ES-I3 (cell line): ENCODE measurements around the gene DAPK1.

Source experiments
- H3K36me3 ChIP-seq: 2 replicates; pipeline ENCODE4 v1.6.1; 2013; ENCODE audit warnings: mild to moderate bottlenecking, low read length, control low read depth, moderate library complexity; ENCODE audit not compliant: insufficient read depth
- H3K4me1 ChIP-seq: 2 replicates; pipeline ENCODE4 v1.6.1; 2013; ENCODE audit warnings: mild to moderate bottlenecking, control low read depth, low read length; ENCODE audit not compliant: insufficient read depth
- H3K9ac ChIP-seq: 2 replicates; pipeline ENCODE4 v1.6.1; 2013; ENCODE audit warnings: low read depth, mild to moderate bottlenecking, low read length, moderate library complexity
- H3K9me3 ChIP-seq: 2 replicates; pipeline ENCODE4 v1.6.1; 2013; ENCODE audit warnings: mild to moderate bottlenecking, low read length, moderate library complexity; ENCODE audit not compliant: control insufficient read depth, insufficient read depth

Gene DAPK1

GRCh38 chr9:87599901-87600610 lies 102.4 kb downstream of the DAPK1 start:
- H3K4me1 ChIP-seq = peaks cover 15% of the 10 kb centered on the region
- no peak overlapping the region for H3K9ac ChIP-seq
- no peaks in the 10 kb centered on the region for H3K36me3 ChIP-seq
- no peaks in the 10 kb centered on the region for H3K9me3 ChIP-seq

GRCh38 chr9:87601176-87601575 lies 103.5 kb downstream of the DAPK1 start:
- Histone ChIP-seq H3K36me3 (no peaks in the 10 kb centered on the region), H3K9ac (no peak overlapping the region), H3K9me3 (no peaks in the 10 kb centered on the region), H3K4me1 (peaks cover 15% of the 10 kb centered on the region)

GRCh38 chr9:87601595-87601994 lies 103.9 kb downstream of the DAPK1 start:
- Histone ChIP-seq H3K9me3 (no peaks in the 10 kb centered on the region), H3K4me1 (peaks cover 15% of the 10 kb centered on the region), H3K9ac (no peak overlapping the region), H3K36me3 (no peaks in the 10 kb centered on the region)

GRCh38 chr9:87602933-87603643 lies 105.4 kb downstream of the DAPK1 start:
- peaks cover 3% of the 10 kb centered on the region; the same call in 1 of the 2 replicates for H3K36me3 ChIP-seq
- H3K9me3 ChIP-seq = no peaks in the 10 kb centered on the region
- H3K4me1 ChIP-seq = peaks cover 15% of the 10 kb centered on the region
- H3K9ac ChIP-seq = no peak overlapping the region

- Histone ChIP-seq H3K36me3 (peaks cover 5% of the 10 kb centered on the region; the same call in 1 of the 2 replicates), H3K9ac (no peak overlapping the region), H3K4me1 (peaks cover 23% of the 10 kb centered on the region), H3K9me3 (no peaks in the 10 kb centered on the region)
Measured at GRCh38 chr9:87603854-87604490, 106.3 kb downstream of the DAPK1 start.

GRCh38 chr9:87604886-87605588 lies 107.4 kb downstream of the DAPK1 start:
- Histone ChIP-seq H3K9me3 (no peaks in the 10 kb centered on the region), H3K9ac (no peak overlapping the region), H3K4me1 (peaks cover 19% of the 10 kb centered on the region), H3K36me3 (peaks cover 5% of the 10 kb centered on the region; the same call in 1 of the 2 replicates)

GRCh38 chr9:87605676-87606075 lies 108.0 kb downstream of the DAPK1 start:
- Histone ChIP-seq H3K36me3 (peaks cover 5% of the 10 kb centered on the region; the same call in 1 of the 2 replicates), H3K9me3 (no peaks in the 10 kb centered on the region), H3K4me1 (peaks cover 20% of the 10 kb centered on the region), H3K9ac (no peak overlapping the region)

- H3K4me1 ChIP-seq = peaks cover 16% of the 10 kb centered on the region; the same call in 1 of the 2 replicates
- H3K9ac ChIP-seq = no peak overlapping the region
- H3K36me3 ChIP-seq = peaks cover 5% of the 10 kb centered on the region; the same call in 1 of the 2 replicates
- no peaks in the 10 kb centered on the region for H3K9me3 ChIP-seq
Measured at GRCh38 chr9:87606841-87607521, 109.3 kb downstream of the DAPK1 start.

GRCh38 chr9:87607859-87608258 lies 110.2 kb downstream of the DAPK1 start:
- no peaks in the 10 kb centered on the region for H3K9me3 ChIP-seq
- H3K36me3 ChIP-seq = peaks cover 5% of the 10 kb centered on the region; the same call in 1 of the 2 replicates
- H3K4me1 ChIP-seq = peaks cover 16% of the 10 kb centered on the region; the same call in 1 of the 2 replicates

GRCh38 chr9:87609002-87609401 lies 111.3 kb downstream of the DAPK1 start:
- peaks cover 5% of the 10 kb centered on the region; the same call in 1 of the 2 replicates for H3K36me3 ChIP-seq
- H3K4me1 ChIP-seq = peaks cover 16% of the 10 kb centered on the region; the same call in 1 of the 2 replicates
- H3K9ac ChIP-seq = no peak overlapping the region
- no peaks in the 10 kb centered on the region for H3K9me3 ChIP-seq

More at GRCh38 chr9:87607859-87608258, 110.2 kb downstream of the DAPK1 start:
- H3K9ac ChIP-seq = no peak overlapping the region

GRCh38 chr9:87609486-87609885 lies 111.8 kb downstream of the DAPK1 start:
- peaks cover 5% of the 10 kb centered on the region; the same call in 1 of the 2 replicates for H3K36me3 ChIP-seq
- no peaks in the 10 kb centered on the region for H3K9me3 ChIP-seq
- H3K9ac ChIP-seq = no peak overlapping the region
- H3K4me1 ChIP-seq = peaks cover 16% of the 10 kb centered on the region; the same call in 1 of the 2 replicates

GRCh38 chr9:87610200-87611155 lies 112.8 kb downstream of the DAPK1 start:
- Histone ChIP-seq H3K9ac (no peak overlapping the region), H3K9me3 (no peaks in the 10 kb centered on the region), H3K36me3 (peaks cover 5% of the 10 kb centered on the region; the same call in 1 of the 2 replicates), H3K4me1 (peaks cover 16% of the 10 kb centered on the region; the same call in 1 of the 2 replicates)
